ENCODE measurements around the gene PXN.
"Not testable (repeated sequence)": the region's sequence is repeated elsewhere in the genome, so short reads cannot be mapped to it uniquely, and the experiment has no call there.

PXN gene

DNA sequence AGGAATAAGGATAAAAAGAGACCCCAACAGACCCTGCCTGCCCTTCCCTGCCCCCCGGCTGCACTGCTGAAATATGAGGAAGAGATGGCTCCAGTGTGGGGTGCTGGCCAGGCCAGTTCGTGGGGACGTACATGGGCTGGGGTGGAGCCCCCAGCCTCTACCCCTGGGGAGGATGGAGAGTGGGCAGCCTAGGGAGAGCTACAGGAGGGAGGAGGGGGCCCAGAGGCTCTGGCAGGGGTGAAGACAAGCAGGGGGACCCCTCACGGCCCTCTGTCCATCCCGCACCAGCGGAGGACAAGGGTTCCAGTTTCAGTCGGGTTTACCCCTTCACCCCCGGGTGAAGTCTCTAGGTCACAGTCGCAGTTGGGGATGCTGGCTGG is 53.6 kb downstream of the PXN start:
- peak overlapping the region; percentile 84 to 94 for H3K27ac Mint-ChIP-seq
- H3K9me3 Mint-ChIP-seq: no peaks in the 10 kb centered on the region
- H3K4me3 Mint-ChIP-seq: peak overlapping the region in 1 of 2 donors; percentile 45
- no peaks in the 10 kb centered on the region for H3K27me3 Mint-ChIP-seq
- peaks cover 73% of the 10 kb centered on the region for H3K36me3 Mint-ChIP-seq (ENCODE audit: insufficient read depth)
- DNase-seq (no peak), ATAC-seq (replicated peaks) (no peak)
- peaks cover 5 to 11% of the 10 kb centered on the region in 2 donors for H3K4me1 Mint-ChIP-seq (ENCODE audit: low read depth in 2 of 2)

DNA sequence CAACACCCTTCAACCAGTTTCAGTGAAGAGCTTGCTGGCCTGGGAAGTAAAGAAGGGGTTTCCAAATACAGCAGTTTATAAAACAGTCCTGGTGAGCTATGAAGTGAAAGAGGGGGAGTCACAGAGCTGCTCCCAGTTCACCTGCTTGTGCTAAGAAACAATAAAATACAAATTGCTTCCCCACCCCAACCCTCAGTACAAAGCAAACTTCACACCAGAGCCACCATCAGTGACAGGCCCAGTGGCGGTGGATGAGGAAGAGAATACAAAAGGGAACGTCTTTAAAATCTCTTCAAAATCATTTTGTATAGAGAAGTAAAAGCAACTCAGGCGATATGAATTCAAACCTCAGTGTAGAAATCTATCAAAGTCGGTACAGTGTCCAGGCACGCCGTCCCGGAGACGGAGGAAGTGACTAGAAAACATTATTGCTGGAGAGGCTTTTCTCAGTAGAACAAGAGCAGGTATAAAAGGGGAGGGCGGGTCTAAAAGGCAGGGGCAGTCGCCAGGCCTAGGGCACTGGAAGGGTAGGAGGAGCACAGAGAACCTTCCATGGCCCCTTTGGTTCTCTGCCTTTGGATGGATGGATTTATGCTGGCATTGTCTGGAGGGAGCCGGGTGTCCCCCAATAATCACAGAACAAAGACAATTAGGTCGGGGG is 54.2 kb downstream of the PXN start:
- Mint-ChIP-seq H3K4me1 (ENCODE audit: low read depth in 2 of 2) (peaks cover 5 to 11% of the 10 kb centered on the region in 2 donors), H3K9me3 (no peaks in the 10 kb centered on the region), H3K36me3 (ENCODE audit: insufficient read depth) (peaks cover 69% of the 10 kb centered on the region), H3K4me3 (peak overlapping the region in 1 of 2 donors; percentile 45), H3K27ac (peak overlapping the region; percentile 84 to 94), H3K27me3 (no peaks in the 10 kb centered on the region)
- DNase-seq: no peak
- no peak for ATAC-seq (replicated peaks)

DNA sequence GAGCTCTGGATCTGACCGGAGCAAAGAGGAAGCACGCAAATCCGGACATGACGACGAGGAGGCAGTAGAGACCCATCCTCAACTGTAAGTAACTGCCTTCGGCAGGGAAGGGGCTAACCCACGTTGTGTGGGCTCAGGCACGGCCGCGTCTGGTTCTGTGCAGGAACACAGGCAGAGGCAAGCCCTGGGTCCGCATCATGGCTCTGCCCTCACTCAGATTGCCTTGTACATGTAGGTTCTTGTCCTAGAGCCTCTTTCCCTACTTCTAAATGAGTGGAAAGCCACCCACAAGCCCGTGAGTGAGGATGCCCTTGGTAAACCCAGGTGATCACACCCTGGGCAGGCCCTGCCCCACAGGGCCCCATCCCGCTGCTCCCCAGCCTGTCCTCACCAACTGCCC is 55.7 kb downstream of the PXN start:
- no peak overlapping the region for H3K4me3 Mint-ChIP-seq
- H3K4me1 Mint-ChIP-seq (ENCODE audit: low read depth in 2 of 2): peaks cover 2 to 7% of the 10 kb centered on the region in 2 donors
- DNase-seq (no peak), ATAC-seq (replicated peaks) (peak; percentile 21)
- no peaks in the 10 kb centered on the region for H3K27me3 Mint-ChIP-seq
- H3K9me3 Mint-ChIP-seq: no peaks in the 10 kb centered on the region
- H3K36me3 Mint-ChIP-seq (ENCODE audit: insufficient read depth): peaks cover 57% of the 10 kb centered on the region
- peak overlapping the region in 1 of 2 donors; percentile 26 for H3K27ac Mint-ChIP-seq

DNA sequence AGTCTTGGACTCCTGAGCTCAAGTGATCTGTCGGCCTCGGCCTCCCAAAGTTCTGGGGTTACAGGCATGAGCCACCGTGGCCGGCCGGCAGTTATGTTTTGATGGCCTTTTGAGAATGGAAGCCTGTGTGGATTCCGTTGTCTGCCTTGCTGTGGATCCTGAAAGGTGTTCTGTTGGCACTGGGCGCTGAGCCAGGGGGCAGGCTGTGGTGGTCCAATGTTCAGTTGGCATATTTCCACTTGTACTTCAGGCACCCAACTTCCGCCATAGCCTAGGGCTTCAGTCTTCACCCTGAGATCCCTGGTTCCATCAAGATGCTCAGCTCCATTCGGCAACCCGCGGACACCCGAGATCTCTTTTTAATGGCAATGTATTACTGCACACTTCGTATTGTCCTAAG is 58.3 kb downstream of the PXN start:
- Mint-ChIP-seq H3K27me3 (no peaks in the 10 kb centered on the region), H3K36me3 (ENCODE audit: insufficient read depth) (peaks cover 32% of the 10 kb centered on the region), H3K27ac (no peak overlapping the region), H3K4me1 (ENCODE audit: low read depth in 2 of 2) (peaks cover 0 to 12% of the 10 kb centered on the region in 2 donors), H3K4me3 (no peak overlapping the region), H3K9me3 (no peaks in the 10 kb centered on the region)
- no peak for DNase-seq
- ATAC-seq (replicated peaks): no peak

DNA sequence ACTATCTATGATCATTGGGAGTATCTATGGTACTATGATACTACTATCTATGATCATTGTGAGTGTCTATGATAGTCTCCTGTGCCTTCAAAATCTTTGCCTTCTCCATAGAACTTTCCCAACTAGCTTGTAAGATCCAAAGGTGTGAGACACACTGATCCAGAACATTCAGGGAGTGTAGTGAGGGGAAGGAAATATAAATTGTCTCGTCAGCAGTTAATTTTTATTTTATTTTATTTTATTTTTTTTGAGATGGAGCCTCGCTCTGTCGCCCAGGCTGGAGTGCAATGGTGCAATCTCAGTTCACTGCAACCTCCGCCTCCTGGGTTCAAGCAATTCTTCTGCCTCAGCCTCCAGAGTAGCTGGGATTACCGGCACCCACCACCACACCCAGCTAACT is 58.7 kb downstream of the PXN start:
- not testable (repeated sequence) for H3K4me3 Mint-ChIP-seq; DNase-seq; ATAC-seq (replicated peaks); H3K9me3 Mint-ChIP-seq; H3K27me3 Mint-ChIP-seq
- Mint-ChIP-seq H3K36me3 (ENCODE audit: insufficient read depth) (peaks cover 28% of the 10 kb centered on the region), H3K4me1 (ENCODE audit: low read depth in 2 of 2) (peaks cover 2 to 13% of the 10 kb centered on the region in 2 donors), H3K27ac (peak overlapping the region in 1 of 2 donors; percentile 57)

DNA sequence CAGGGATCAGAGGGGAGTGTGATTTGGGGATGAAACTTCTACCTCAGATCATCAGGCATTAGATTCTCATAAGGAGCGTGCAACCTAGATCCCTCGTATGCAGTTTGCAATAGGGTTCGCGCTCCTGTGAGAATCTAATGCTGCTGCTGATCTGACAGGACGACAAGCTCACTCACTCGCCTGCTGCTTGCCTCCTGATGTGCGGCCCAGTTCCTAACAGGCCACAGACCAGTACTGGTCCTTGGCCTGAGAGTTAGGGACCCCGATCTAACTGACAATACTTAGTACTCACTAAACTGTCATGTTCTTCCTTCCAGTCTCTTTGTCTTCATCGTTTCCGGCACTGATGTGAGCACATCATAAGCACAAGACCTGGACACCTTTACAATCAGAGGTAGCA is 59.3 kb downstream of the PXN start:
- Mint-ChIP-seq H3K4me3 (no peak overlapping the region), H3K36me3 (ENCODE audit: insufficient read depth) (peaks cover 26% of the 10 kb centered on the region), H3K4me1 (ENCODE audit: low read depth in 2 of 2) (peaks cover 2 to 8% of the 10 kb centered on the region in 2 donors), H3K27me3 (no peaks in the 10 kb centered on the region), H3K9me3 (no peaks in the 10 kb centered on the region), H3K27ac (peak overlapping the region; percentile 31 to 57)
- no peak for DNase-seq
- ATAC-seq (replicated peaks): no peak

DNA sequence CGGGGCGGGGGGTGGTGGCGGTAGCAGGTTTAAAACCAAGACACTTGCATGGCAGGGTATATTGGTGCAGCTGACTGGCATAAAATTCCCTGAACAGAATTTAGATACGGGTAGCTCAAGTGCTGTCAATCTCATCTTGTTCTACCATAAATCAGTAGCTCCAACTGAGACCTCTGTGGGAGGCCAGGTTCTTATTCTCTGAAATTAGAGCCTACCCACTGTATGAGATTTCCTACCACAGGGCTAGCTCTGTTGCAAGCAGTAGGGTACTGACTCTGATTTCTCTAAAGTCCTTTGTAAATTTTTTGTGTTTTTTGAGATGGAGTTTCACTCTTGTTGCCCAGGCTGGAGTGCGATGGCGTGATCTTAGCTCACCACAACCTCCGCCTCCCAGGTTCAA is 61.4 kb downstream of the PXN start:
- no peaks in the 10 kb centered on the region for H3K9me3 Mint-ChIP-seq
- no peak for ATAC-seq (replicated peaks)
- H3K27ac Mint-ChIP-seq: no peak overlapping the region
- no peak overlapping the region for H3K4me3 Mint-ChIP-seq
- H3K27me3 Mint-ChIP-seq: no peaks in the 10 kb centered on the region
- peaks cover 15 to 25% of the 10 kb centered on the region in 2 donors for H3K4me1 Mint-ChIP-seq (ENCODE audit: low read depth in 2 of 2)
- DNase-seq: no peak
- peaks cover 26% of the 10 kb centered on the region for H3K36me3 Mint-ChIP-seq (ENCODE audit: insufficient read depth)

DNA sequence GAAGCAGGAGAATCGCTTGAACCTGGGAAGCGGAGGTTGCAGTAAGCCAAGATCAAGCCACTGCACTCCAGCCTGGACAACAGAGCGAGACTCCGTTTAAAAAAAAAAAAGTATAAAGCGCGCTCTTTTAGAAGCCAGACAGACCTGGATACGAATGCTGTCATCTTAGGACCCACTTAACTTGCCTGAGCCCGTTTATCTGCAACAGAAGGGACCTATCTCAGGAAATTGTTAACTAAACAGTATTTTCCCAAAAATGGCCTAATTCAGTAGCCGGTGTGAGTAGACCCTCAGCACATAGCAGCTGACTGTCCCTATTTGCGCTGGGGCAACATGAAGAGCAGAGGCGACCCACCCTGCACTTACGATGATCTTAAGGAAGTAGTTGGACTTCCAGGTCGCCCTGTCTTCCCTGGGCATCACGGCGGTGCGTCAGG is 65.1 kb downstream of the PXN start:
- DNase-seq (no peak), ATAC-seq (replicated peaks) (no peak)
- no peaks in the 10 kb centered on the region for H3K27me3 Mint-ChIP-seq
- H3K9me3 Mint-ChIP-seq: no peaks in the 10 kb centered on the region
- H3K4me3 Mint-ChIP-seq: peak overlapping the region; percentile 96
- H3K27ac Mint-ChIP-seq: peak overlapping the region; percentile 96 to 99
- peaks cover 24 to 32% of the 10 kb centered on the region in 2 donors for H3K4me1 Mint-ChIP-seq (ENCODE audit: low read depth in 2 of 2)
- H3K36me3 Mint-ChIP-seq (ENCODE audit: insufficient read depth): peaks cover 62% of the 10 kb centered on the region

DNA sequence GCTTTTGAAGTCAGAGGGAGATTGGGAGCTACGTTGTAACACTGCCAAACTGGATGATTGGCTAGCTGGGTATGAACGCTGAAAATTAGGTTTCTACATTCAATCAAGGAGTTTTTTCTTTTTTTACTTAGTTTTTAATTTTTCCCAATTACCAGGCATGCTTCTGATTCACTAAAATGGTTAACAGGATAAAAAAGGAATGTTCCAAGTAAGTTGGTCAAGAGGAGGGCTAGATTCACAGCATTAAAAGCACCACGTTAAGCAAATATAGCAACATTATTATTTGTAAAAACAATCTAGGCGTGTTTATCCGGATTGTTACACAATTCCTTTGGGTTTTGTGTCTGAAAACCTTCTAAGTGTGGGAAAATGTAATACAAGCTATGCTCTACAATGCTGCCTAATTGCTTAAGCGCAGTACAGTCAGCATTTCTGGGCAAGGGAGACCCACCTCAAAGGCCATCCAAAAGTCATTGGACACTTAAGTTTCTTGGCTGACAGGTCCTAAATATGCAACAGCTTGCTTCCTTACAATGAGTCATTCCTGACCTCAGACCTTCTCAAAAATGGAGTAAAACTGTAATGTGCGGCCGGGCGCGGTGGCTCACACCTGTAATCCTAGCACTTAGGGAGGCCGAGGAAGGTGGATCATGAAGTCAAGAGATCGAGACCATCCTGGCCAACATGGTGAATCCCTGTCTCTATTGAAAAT is 65.8 kb downstream of the PXN start:
- Mint-ChIP-seq H3K4me1 (ENCODE audit: low read depth in 2 of 2) (peaks cover 29 to 36% of the 10 kb centered on the region in 2 donors), H3K27ac (peak overlapping the region; percentile 96 to 99), H3K4me3 (peak overlapping the region; percentile 96), H3K27me3 (no peaks in the 10 kb centered on the region), H3K36me3 (ENCODE audit: insufficient read depth) (peaks cover 68% of the 10 kb centered on the region), H3K9me3 (no peaks in the 10 kb centered on the region)
- DNase-seq (no peak), ATAC-seq (replicated peaks) (no peak)

DNA sequence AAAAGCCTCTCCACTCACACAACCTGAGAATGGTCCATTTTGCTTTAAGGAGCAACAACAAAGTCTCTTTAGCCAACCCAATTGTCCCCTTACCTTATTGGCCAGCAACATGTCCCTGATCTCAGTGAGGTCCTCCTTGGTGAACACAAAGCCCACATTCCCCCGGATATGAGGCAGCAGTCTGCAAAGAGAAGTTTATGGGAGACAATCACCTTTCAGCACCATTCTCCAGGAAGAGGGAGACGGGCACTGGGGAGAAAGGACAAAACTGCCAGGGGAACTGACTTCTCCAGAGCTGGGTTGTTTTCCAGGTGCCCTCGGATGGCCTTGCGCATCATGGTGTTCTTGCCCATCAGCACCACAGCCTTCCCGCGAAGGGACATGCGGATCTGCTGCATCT is 66.5 kb downstream of the PXN start:
- Mint-ChIP-seq H3K36me3 (ENCODE audit: insufficient read depth) (peaks cover 69% of the 10 kb centered on the region), H3K4me1 (ENCODE audit: low read depth in 2 of 2) (peaks cover 30 to 38% of the 10 kb centered on the region in 2 donors), H3K4me3 (peak overlapping the region; percentile 96), H3K27ac (peak overlapping the region; percentile 46 to 99), H3K27me3 (no peaks in the 10 kb centered on the region), H3K9me3 (no peaks in the 10 kb centered on the region)
- ATAC-seq (replicated peaks) (no peak), DNase-seq (no peak)

DNA sequence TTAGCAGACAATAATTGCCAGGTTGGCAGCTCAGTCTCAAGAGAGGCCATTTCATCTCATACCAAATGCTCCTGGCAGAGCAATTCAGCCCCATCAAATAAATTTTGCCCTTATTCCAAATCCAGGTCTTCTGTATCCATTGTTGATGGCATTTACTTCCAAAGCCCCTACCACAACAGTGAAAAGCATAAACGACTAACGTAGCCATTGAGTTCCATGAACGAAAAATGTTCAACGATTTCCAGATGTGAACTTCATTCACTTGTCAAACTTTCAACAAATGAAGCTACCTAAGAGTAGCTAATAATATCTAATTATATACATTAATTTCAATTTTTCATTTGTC is 68.0 kb downstream of the PXN start:
- H3K9me3 Mint-ChIP-seq: no peaks in the 10 kb centered on the region
- H3K27ac Mint-ChIP-seq: peak overlapping the region in 1 of 2 donors; percentile 73
- peaks cover 71% of the 10 kb centered on the region for H3K36me3 Mint-ChIP-seq (ENCODE audit: insufficient read depth)
- no peaks in the 10 kb centered on the region for H3K27me3 Mint-ChIP-seq
- DNase-seq (no peak), ATAC-seq (replicated peaks) (no peak)
- peaks cover 35 to 41% of the 10 kb centered on the region in 2 donors for H3K4me1 Mint-ChIP-seq (ENCODE audit: low read depth in 2 of 2)
- no peak overlapping the region for H3K4me3 Mint-ChIP-seq

DNA sequence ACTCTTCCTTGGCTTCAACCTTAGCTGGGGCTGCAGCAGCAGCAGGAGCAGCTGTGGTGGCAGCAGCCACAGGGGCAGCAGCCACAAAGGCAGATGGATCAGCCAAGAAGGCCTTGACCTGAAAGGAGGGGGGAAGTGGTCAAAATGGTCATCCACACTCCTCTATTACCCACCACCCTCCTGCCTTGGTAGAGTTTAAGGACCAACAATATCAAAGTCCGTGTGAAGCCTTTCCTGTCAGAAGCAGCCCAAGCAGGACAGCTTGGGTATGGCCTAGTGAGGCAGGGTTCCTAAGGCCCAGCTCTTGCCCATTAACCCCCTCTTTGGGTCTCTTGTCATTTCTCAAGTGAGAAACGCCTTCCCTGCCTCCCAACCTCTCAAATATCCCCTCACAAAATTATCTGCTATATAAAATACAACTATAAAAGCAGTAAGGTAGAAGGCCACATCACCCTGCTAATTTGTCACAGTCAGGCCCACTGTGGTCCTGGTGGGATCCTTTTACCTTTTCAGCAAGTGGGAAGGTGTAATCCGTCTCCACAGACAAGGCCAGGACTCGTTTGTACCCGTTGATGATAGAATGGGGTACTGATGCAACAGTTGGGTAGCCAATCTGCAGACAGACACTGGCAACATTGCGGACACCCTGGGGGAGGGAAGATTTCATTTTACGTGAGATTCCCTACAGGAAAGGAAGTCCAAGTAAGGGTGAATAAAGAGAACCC is 68.6 kb downstream of the PXN start:
- not testable (repeated sequence) for DNase-seq; ATAC-seq (replicated peaks)
- H3K27ac Mint-ChIP-seq: peak overlapping the region in 1 of 2 donors; percentile 73

DNA sequence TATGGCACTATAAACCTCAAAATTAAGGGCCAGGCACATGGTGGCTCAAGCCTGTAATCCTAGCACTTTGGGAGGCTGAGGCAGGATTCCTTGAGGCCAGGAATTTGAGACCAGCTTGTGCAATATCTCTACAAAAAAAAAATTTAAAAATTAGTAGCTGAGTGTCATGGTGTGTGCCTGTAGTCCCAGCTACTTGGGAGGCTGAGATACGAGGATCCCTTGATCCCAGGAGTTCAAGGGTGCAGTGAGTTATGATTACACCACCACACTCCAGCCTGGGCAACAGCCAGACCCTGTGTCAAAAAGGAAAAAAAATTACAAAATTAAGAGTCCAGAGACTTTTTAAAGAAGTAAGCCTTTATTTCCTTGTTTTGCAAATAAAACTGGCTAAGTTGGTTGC is 69.2 kb downstream of the PXN start:
- peaks cover 36 to 43% of the 10 kb centered on the region in 2 donors for H3K4me1 Mint-ChIP-seq (ENCODE audit: low read depth in 2 of 2)
- no peaks in the 10 kb centered on the region for H3K9me3 Mint-ChIP-seq
- peaks cover 74% of the 10 kb centered on the region for H3K36me3 Mint-ChIP-seq (ENCODE audit: insufficient read depth)
- ATAC-seq (replicated peaks) (no peak), DNase-seq (no peak)
- H3K27ac Mint-ChIP-seq: peak overlapping the region in 1 of 2 donors; percentile 96
- H3K4me3 Mint-ChIP-seq: peak overlapping the region in 1 of 2 donors; percentile 31
- no peaks in the 10 kb centered on the region for H3K27me3 Mint-ChIP-seq

More for the DNA sequence above, 68.6 kb downstream of the PXN start:
- H3K27me3 Mint-ChIP-seq, H3K9me3 Mint-ChIP-seq: not testable (repeated sequence)
- Mint-ChIP-seq H3K4me1 (ENCODE audit: low read depth in 2 of 2) (peaks cover 33 to 39% of the 10 kb centered on the region in 2 donors), H3K4me3 (peak overlapping the region in 1 of 2 donors; percentile 31), H3K36me3 (ENCODE audit: insufficient read depth) (peaks cover 76% of the 10 kb centered on the region)
